HL-60 (cell line): ENCODE results near the gene CERT1.

Source experiments
- POLR2AphosphoS5 ChIP-seq: IDR thresholded peaks from 2 replicates; pipeline ENCODE4 v1.6.1; 2012; ENCODE audit warnings: low read depth
- TF ChIP-seq, protein P1 (sequence below): IDR thresholded peaks from one replicate; pipeline ENCODE4 v1.5.1; 2011; ENCODE audit warnings: low read length, control low read depth, inconsistent platforms; ENCODE audit not compliant: insufficient read depth

DNA sequence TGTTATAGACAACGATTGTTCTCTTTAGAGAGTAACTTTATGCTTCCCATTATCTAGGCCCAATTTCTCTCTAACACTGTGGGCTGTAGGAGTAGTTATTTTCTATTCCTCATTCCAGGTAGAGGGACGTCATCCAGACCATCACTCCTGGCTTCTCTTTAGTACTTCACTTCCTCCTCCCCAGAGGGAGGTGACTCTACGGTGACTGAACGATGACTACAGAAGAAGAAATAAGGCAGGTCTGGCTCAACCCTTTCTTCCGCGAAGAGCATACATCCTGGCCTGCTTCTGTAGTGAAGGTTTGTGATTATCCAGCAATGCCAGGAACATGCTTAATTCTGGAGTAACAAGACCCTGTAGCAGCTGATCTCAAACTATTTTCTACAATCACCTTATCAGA is 123.6 kb downstream of the CERT1 start:
- TF ChIP-seq, protein P1, sequence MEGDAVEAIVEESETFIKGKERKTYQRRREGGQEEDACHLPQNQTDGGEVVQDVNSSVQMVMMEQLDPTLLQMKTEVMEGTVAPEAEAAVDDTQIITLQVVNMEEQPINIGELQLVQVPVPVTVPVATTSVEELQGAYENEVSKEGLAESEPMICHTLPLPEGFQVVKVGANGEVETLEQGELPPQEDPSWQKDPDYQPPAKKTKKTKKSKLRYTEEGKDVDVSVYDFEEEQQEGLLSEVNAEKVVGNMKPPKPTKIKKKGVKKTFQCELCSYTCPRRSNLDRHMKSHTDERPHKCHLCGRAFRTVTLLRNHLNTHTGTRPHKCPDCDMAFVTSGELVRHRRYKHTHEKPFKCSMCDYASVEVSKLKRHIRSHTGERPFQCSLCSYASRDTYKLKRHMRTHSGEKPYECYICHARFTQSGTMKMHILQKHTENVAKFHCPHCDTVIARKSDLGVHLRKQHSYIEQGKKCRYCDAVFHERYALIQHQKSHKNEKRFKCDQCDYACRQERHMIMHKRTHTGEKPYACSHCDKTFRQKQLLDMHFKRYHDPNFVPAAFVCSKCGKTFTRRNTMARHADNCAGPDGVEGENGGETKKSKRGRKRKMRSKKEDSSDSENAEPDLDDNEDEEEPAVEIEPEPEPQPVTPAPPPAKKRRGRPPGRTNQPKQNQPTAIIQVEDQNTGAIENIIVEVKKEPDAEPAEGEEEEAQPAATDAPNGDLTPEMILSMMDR = no peak
- no peak for TF ChIP-seq POLR2AphosphoS5
